Neural cell (in vitro differentiated cells): ENCODE measurements around the gene TRMT10C.

ENCODE experiments used
- CTCF ChIP-seq: fragments of 450-650 bp; IDR thresholded peaks from 2 replicates; pipeline ENCODE4 v1.5.1; 2014; ENCODE audit warnings: antibody characterized with exemption, mild to moderate bottlenecking, moderate library complexity; ENCODE audit not compliant: poor library complexity, severe bottlenecking
- EP300 ChIP-seq: fragments of 450-650 bp; conservative IDR thresholded peaks from 2 replicates; pipeline ENCODE4 v1.6.1; 2014; ENCODE audit warnings: antibody characterized with exemption, mild to moderate bottlenecking, moderate library complexity; ENCODE audit not compliant: poor library complexity, severe bottlenecking
- EZH2 ChIP-seq: fragments of 200-600, 300-800 bp; shearing (Covaris generic), sonication (generic); IDR thresholded peaks from 2 replicates; pipeline ENCODE4 v1.6.1; 2014; ENCODE audit warnings: antibody characterized with exemption, low read length, borderline replicate concordance, mild to moderate bottlenecking; ENCODE audit not compliant: insufficient read depth, poor library complexity, severe bottlenecking
- POLR2AphosphoS5 ChIP-seq: IDR thresholded peaks from 2 replicates; pipeline ENCODE4 v1.6.1; 2012
- REST ChIP-seq: IDR thresholded peaks from 2 replicates; pipeline ENCODE4 v1.6.1; 2012; ENCODE audit warnings: borderline replicate concordance
- TAF1 ChIP-seq: IDR thresholded peaks from 2 replicates; pipeline ENCODE4 v1.6.1; 2012; ENCODE audit warnings: low read depth

- no peak for TF ChIP-seq EZH2
- TF ChIP-seq TAF1 = no peak
- no peak for TF ChIP-seq CTCF
- no peak for TF ChIP-seq POLR2AphosphoS5
- TF ChIP-seq EP300 = no peak
- no peak for TF ChIP-seq REST
These were observed 41.5 kb downstream of the TRMT10C start for GRCh38 chr3:101603184-101603583.
